GM12878 (cell line): ENCODE results near the gene SNAI3. TPM values are rescaled to one million over a fixed set of nuclear protein-coding genes. Genes with fewer than 3 reads are reported as not detected.

Source experiments
- BCL11A ChIP-seq: IDR thresholded peaks from 2 replicates; pipeline ENCODE4 v1.6.1; 2011; ENCODE audit warnings: low read depth, low read length
- BHLHE40 ChIP-seq, 2 experiments: fragments of 450-650 bp in 1 of 2; IDR thresholded peaks; 2 replicates each; pipeline ENCODE4 v1.6.1; 2011 to 2017; ENCODE audit warnings: low read depth in 2 of 2, borderline replicate concordance in 1 of 2, improper control_type of control experiment in 1 of 2, low read length in 1 of 2, mild to moderate bottlenecking in 1 of 2
- CBFB ChIP-seq: IDR thresholded peaks from 2 replicates; pipeline ENCODE4 v1.6.1; 2016; ENCODE audit warnings: antibody characterized with exemption, low read depth
- CBX5 ChIP-seq: sonication (generic); IDR thresholded peaks from 2 replicates; pipeline ENCODE4 v1.6.1; 2016; ENCODE audit warnings: low read depth, moderate library complexity, mild to moderate bottlenecking, inconsistent platforms
- CEBPB ChIP-seq, 2 experiments: fragments of 150-350 bp in 1 of 2; IDR thresholded peaks; 2 replicates each; pipeline ENCODE4 v1.6.1; 2012 to 2014; ENCODE audit warnings: low read depth in 2 of 2, low read length in 2 of 2, borderline replicate concordance in 1 of 2, inconsistent platforms in 1 of 2
- EP300 ChIP-seq, 2 experiments: fragments of 150-350 bp in 1 of 2; IDR thresholded peaks; 2 replicates each; pipeline ENCODE4 v1.6.1; 2011 to 2012; ENCODE audit warnings: low read depth in 2 of 2, low read length in 2 of 2, borderline replicate concordance in 1 of 2, improper control_type of control experiment in 1 of 2, inconsistent platforms in 1 of 2; ENCODE audit not compliant: control insufficient read depth in 1 of 2
- HDAC6 ChIP-seq: fragments of 200-600 bp; sonication (generic); IDR thresholded peaks from one replicate; pipeline ENCODE4 v1.8.0; 2017; ENCODE audit warnings: antibody characterized with exemption; ENCODE audit not compliant: unreplicated experiment
- PAX8 ChIP-seq: fragments of 450-650 bp; IDR thresholded peaks from 2 replicates; pipeline ENCODE4 v1.6.1; 2017; ENCODE audit warnings: mild to moderate bottlenecking, moderate library complexity
- RUNX3 ChIP-seq: IDR thresholded peaks from 2 replicates; pipeline ENCODE4 v1.6.1; 2012; ENCODE audit warnings: low read length, inconsistent platforms
- SMAD5 ChIP-seq: IDR thresholded peaks from 2 replicates; pipeline ENCODE4 v1.6.1; 2016; ENCODE audit warnings: antibody characterized with exemption, low read depth
- SREBF2 ChIP-seq: IDR thresholded peaks from 2 replicates; pipeline ENCODE4 v1.6.1; 2012; ENCODE audit warnings: mild to moderate bottlenecking, low read length
- TCF3 ChIP-seq: IDR thresholded peaks from 2 replicates; pipeline ENCODE4 v1.6.1; 2012; ENCODE audit warnings: low read depth, mild to moderate bottlenecking, low read length, borderline replicate concordance; ENCODE audit not compliant: insufficient read depth
- YBX1 ChIP-seq: fragments of 450-650 bp; IDR thresholded peaks from 2 replicates; pipeline ENCODE4 v1.6.1; 2016; ENCODE audit warnings: antibody characterized with exemption
- ZNF207 ChIP-seq: fragments of 450-650 bp; IDR thresholded peaks from 2 replicates; pipeline ENCODE4 v1.6.1; 2014; ENCODE audit warnings: antibody characterized with exemption, mild to moderate bottlenecking, borderline replicate concordance
- ZNF622 ChIP-seq: fragments of 450-650 bp; IDR thresholded peaks from 2 replicates; pipeline ENCODE4 v1.6.1; 2017; ENCODE audit warnings: mild to moderate bottlenecking, inconsistent platforms
- polyA plus RNA-seq, 11 experiments: library from polyadenylated mRNA; depleted of rRNA in 4 of 11; unstranded in 6 of 11; stranded (reverse) in 5 of 11; fragments of >200 nt; fragmentation: Nextera tagmentation in 4 of 11; fragmentation: Illumina TruSeq in 1 of 11; extraction: Ambion mirVana in 4 of 11; extraction: Trizol in 1 of 11; gene quantifications; 1 replicate in 1 of 11; 2 replicates in 10 of 11; pipeline versions ENCODE4 v1.2.1 to v1.2.3, GENCODE V29; 2011 to 2016; ENCODE audit warnings: inconsistent platforms in 2 of 11, missing spikeins in 2 of 11, low read depth in 1 of 11
- total RNA-seq, 4 experiments: library from RNA; depleted of rRNA in 3 of 4; stranded (reverse); fragments of >200 nt in 3 of 4; fragmentation: Illumina TruSeq in 1 of 4; extraction: Trizol in 1 of 4; gene quantifications; 2 replicates each; pipeline versions ENCODE4 v1.2.1 to v1.2.3, GENCODE V29; 2013 to 2021
- TF ChIP-seq, protein P1 (sequence below): fragments of 450-650 bp; IDR thresholded peaks from 2 replicates; pipeline ENCODE4 v1.6.1; 2016; ENCODE audit warnings: mild to moderate bottlenecking, moderate library complexity, borderline replicate concordance
- TF ChIP-seq, protein P2 (sequence below): IDR thresholded peaks from 2 replicates; pipeline ENCODE4 v1.6.1; 2011; ENCODE audit warnings: borderline replicate concordance, low read depth, mild to moderate bottlenecking, moderate library complexity, mixed read lengths, low read length; ENCODE audit not compliant: insufficient read depth; ENCODE audit errors: extremely low read length
- TF ChIP-seq, protein P3 (sequence below), 3 experiments: IDR thresholded peaks in 2 of 3; conservative IDR thresholded peaks in 1 of 3; 2 replicates each; pipeline ENCODE4 v1.5.1; 2011; ENCODE audit warnings: low read depth in 3 of 3, low read length in 3 of 3, mild to moderate bottlenecking in 3 of 3, control low read depth in 2 of 3, moderate library complexity in 2 of 3, inconsistent platforms in 1 of 3, mixed read lengths in 1 of 3; ENCODE audit not compliant: control insufficient read depth in 2 of 3, insufficient read depth in 1 of 3; ENCODE audit errors: extremely low read depth in 1 of 3
- TF ChIP-seq, protein P4 (sequence below): IDR thresholded peaks from 2 replicates; pipeline ENCODE4 v1.6.1; 2011; ENCODE audit warnings: borderline replicate concordance, low read depth, mild to moderate bottlenecking, moderate library complexity, low read length; ENCODE audit not compliant: insufficient read depth, poor library complexity, severe bottlenecking

SNAI3 gene
- total and polyA plus RNA-seq, 10 of the 15 experiments (the other 5 are each of a cell fraction or from before 2014, with no cell fraction given) = 0.21 to 7.4 (median 3.0) TPM

DNA sequence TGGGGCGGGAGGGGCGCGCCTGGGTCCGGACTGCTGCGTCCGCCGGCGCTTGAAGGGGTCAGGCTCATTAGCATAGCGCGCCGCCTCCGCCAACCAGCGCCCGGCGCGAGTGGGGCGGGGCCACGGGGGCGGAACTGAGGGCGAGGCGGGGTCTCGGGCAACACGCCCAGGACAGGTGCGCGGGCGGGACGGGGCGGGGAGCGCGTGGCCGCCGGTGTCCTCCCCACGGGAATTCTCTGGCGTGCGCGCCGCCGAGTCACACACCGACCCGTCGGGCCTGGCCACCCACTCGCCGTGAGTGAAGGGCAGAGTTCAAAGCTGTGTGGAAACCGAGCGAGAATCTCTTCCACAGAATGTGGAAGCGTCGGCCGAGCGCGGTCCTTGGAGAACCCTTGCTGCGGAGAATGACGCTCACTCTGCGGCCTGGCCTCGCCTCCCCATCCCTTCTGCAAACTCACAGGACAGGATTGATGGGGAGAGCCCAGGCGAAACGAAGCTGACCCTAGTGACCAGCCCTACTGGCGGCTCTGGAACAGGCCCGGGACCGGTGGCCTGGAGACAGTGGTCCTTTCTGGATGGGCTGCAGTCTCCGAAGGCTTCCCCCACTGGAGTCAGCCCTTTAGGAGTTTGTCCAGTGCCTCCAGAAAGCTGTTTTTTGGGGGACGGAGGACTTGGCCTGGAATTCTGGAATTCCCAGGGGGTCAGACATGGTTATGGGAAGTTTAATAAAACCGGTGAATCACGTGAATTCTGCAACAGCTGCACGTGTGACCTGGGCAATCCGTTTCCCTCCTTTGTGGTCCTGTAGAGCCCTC lies at the start of gene SNAI3 (continued):
- no peak for TF ChIP-seq TCF3
- no peak for TF ChIP-seq SMAD5
- TF ChIP-seq ZNF622 = no peak
- TF ChIP-seq, protein P1, sequence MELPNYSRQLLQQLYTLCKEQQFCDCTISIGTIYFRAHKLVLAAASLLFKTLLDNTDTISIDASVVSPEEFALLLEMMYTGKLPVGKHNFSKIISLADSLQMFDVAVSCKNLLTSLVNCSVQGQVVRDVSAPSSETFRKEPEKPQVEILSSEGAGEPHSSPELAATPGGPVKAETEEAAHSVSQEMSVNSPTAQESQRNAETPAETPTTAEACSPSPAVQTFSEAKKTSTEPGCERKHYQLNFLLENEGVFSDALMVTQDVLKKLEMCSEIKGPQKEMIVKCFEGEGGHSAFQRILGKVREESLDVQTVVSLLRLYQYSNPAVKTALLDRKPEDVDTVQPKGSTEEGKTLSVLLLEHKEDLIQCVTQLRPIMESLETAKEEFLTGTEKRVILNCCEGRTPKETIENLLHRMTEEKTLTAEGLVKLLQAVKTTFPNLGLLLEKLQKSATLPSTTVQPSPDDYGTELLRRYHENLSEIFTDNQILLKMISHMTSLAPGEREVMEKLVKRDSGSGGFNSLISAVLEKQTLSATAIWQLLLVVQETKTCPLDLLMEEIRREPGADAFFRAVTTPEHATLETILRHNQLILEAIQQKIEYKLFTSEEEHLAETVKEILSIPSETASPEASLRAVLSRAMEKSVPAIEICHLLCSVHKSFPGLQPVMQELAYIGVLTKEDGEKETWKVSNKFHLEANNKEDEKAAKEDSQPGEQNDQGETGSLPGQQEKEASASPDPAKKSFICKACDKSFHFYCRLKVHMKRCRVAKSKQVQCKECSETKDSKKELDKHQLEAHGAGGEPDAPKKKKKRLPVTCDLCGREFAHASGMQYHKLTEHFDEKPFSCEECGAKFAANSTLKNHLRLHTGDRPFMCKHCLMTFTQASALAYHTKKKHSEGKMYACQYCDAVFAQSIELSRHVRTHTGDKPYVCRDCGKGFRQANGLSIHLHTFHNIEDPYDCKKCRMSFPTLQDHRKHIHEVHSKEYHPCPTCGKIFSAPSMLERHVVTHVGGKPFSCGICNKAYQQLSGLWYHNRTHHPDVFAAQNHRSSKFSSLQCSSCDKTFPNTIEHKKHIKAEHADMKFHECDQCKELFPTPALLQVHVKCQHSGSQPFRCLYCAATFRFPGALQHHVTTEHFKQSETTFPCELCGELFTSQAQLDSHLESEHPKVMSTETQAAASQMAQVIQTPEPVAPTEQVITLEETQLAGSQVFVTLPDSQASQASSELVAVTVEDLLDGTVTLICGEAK = no peak
- peak in 1 of 2 experiments; percentile 57; a peak in 1 of 4 replicates for TF ChIP-seq BHLHE40 (IDR thresholded peaks at IDR 0.05; ENCODE audit: borderline replicate concordance in 1 of 2, low read depth in 2 of 2, low read length in 1 of 2)
- TF ChIP-seq CBFB = no peak
- TF ChIP-seq YBX1 = no peak
- TF ChIP-seq HDAC6 = no peak
- no peak for TF ChIP-seq CEBPB (IDR thresholded peaks at IDR 0.05; ENCODE audit: borderline replicate concordance in 1 of 2, low read depth in 2 of 2, low read length in 2 of 2)
- no peak for TF ChIP-seq BCL11A
- TF ChIP-seq ZNF207 = no peak
- TF ChIP-seq SREBF2 = no peak
- no peak for TF ChIP-seq RUNX3
- TF ChIP-seq, protein P2, sequence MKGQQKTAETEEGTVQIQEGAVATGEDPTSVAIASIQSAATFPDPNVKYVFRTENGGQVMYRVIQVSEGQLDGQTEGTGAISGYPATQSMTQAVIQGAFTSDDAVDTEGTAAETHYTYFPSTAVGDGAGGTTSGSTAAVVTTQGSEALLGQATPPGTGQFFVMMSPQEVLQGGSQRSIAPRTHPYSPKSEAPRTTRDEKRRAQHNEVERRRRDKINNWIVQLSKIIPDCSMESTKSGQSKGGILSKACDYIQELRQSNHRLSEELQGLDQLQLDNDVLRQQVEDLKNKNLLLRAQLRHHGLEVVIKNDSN = no peak
- TF ChIP-seq, protein P3, sequence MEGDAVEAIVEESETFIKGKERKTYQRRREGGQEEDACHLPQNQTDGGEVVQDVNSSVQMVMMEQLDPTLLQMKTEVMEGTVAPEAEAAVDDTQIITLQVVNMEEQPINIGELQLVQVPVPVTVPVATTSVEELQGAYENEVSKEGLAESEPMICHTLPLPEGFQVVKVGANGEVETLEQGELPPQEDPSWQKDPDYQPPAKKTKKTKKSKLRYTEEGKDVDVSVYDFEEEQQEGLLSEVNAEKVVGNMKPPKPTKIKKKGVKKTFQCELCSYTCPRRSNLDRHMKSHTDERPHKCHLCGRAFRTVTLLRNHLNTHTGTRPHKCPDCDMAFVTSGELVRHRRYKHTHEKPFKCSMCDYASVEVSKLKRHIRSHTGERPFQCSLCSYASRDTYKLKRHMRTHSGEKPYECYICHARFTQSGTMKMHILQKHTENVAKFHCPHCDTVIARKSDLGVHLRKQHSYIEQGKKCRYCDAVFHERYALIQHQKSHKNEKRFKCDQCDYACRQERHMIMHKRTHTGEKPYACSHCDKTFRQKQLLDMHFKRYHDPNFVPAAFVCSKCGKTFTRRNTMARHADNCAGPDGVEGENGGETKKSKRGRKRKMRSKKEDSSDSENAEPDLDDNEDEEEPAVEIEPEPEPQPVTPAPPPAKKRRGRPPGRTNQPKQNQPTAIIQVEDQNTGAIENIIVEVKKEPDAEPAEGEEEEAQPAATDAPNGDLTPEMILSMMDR (IDR thresholded peaks at IDR 0.05 in 2 of 3, conservative IDR thresholded peaks at IDR 0.05 in 1 of 3; ENCODE audit: control insufficient read depth in 2 of 3, extremely low read depth in 1 of 3, insufficient read depth in 1 of 3, low read depth in 3 of 3, low read length in 3 of 3) = no peak
- no peak for TF ChIP-seq PAX8
- no peak for TF ChIP-seq EP300 (IDR thresholded peaks at IDR 0.05; ENCODE audit: borderline replicate concordance in 1 of 2, control insufficient read depth in 1 of 2, low read depth in 2 of 2, low read length in 2 of 2)
- TF ChIP-seq, protein P4, sequence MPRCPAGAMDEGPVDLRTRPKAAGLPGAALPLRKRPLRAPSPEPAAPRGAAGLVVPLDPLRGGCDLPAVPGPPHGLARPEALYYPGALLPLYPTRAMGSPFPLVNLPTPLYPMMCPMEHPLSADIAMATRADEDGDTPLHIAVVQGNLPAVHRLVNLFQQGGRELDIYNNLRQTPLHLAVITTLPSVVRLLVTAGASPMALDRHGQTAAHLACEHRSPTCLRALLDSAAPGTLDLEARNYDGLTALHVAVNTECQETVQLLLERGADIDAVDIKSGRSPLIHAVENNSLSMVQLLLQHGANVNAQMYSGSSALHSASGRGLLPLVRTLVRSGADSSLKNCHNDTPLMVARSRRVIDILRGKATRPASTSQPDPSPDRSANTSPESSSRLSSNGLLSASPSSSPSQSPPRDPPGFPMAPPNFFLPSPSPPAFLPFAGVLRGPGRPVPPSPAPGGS = no peak
- TF ChIP-seq CBX5 = no peak
- TF ChIP-seq, all 136 proteins: peak for 14
